H1 (cell line): ENCODE data around the gene TDRD3. TPM values are rescaled to one million over a fixed set of nuclear protein-coding genes. Genes with fewer than 3 reads are reported as not detected.

Experiments used
- ASH2L ChIP-seq: fragments of 200-600, 300-600 bp; sonication (generic); IDR thresholded peaks from one replicate; pipeline ENCODE4 v1.7.1; 2017; ENCODE audit warnings: low read length
- BACH1 ChIP-seq: IDR thresholded peaks from 2 replicates; pipeline ENCODE4 v1.6.1; 2012; ENCODE audit warnings: low read length, improper control_type of control experiment
- BRCA1 ChIP-seq: IDR thresholded peaks from 2 replicates; pipeline ENCODE4 v1.6.1; 2012; ENCODE audit warnings: low read depth, low read length, improper control_type of control experiment
- CEBPB ChIP-seq: IDR thresholded peaks from 2 replicates; pipeline ENCODE4 v1.6.1; 2012; ENCODE audit warnings: low read depth, low read length
- EP300 ChIP-seq, 2 experiments: IDR thresholded peaks; 1 replicate in 1 of 2; 2 replicates in 1 of 2; pipeline ENCODE4 v1.6.1; 2011 to 2012; ENCODE audit warnings: low read depth in 2 of 2, low read length in 2 of 2, mild to moderate bottlenecking in 2 of 2, borderline replicate concordance in 1 of 2, inconsistent platforms in 1 of 2, moderate library complexity in 1 of 2
- HDAC6 ChIP-seq: IDR thresholded peaks from one replicate; pipeline ENCODE4 v1.7.1; 2012; ENCODE audit warnings: low read depth, mild to moderate bottlenecking, inconsistent platforms, low read length, moderate library complexity
- JUN ChIP-seq: IDR thresholded peaks from 2 replicates; pipeline ENCODE4 v1.6.1; 2011; ENCODE audit warnings: low read depth, mild to moderate bottlenecking, improper control_type of control experiment, low read length
- KDM5A ChIP-seq: fragments of 200-600 bp; IDR thresholded peaks from 2 replicates; pipeline ENCODE4 v1.7.1; 2012; ENCODE audit warnings: mild to moderate bottlenecking, low read length, inconsistent platforms, mixed read lengths
- NRF1 ChIP-seq: IDR thresholded peaks from 2 replicates; pipeline ENCODE4 v1.6.1; 2011; ENCODE audit warnings: mild to moderate bottlenecking, low read depth, low read length, improper control_type of control experiment
- POLR2A ChIP-seq, 2 experiments: IDR thresholded peaks; 1 replicate in 1 of 2; 2 replicates in 1 of 2; pipeline ENCODE4 v1.6.1; 2011; ENCODE audit warnings: low read depth in 2 of 2, low read length in 2 of 2, mild to moderate bottlenecking in 2 of 2; ENCODE audit errors: control extremely low read depth in 1 of 2
- POLR2AphosphoS5 ChIP-seq: IDR thresholded peaks from 2 replicates; pipeline ENCODE4 v1.6.1; 2011; ENCODE audit warnings: low read depth, low read length
- POU5F1 ChIP-seq: IDR thresholded peaks from 2 replicates; pipeline ENCODE4 v1.6.1; 2011; ENCODE audit warnings: low read depth, mild to moderate bottlenecking, low read length, moderate library complexity
- RNF2 ChIP-seq: fragments of 200-900, 300-1000 bp; sonication (generic); IDR thresholded peaks from 2 replicates; pipeline ENCODE4 v1.7.1; 2016; ENCODE audit warnings: borderline replicate concordance, low read depth, mild to moderate bottlenecking, antibody characterized with exemption, low read length; ENCODE audit not compliant: poor library complexity, severe bottlenecking; ENCODE audit errors: missing control alignments
- SP1 ChIP-seq: IDR thresholded peaks from 2 replicates; pipeline ENCODE4 v1.6.1; 2011; ENCODE audit warnings: low read depth, low read length
- SP4 ChIP-seq: IDR thresholded peaks from 2 replicates; pipeline ENCODE4 v1.6.1; 2012; ENCODE audit warnings: low read length, inconsistent platforms
- TAF1 ChIP-seq: IDR thresholded peaks from 2 replicates; pipeline ENCODE4 v1.6.1; 2011; ENCODE audit warnings: mild to moderate bottlenecking, low read depth, low read length
- TAF7 ChIP-seq: optimal IDR thresholded peaks from 2 replicates; pipeline ENCODE3; 2011; ENCODE audit warnings: low read depth, mild to moderate bottlenecking, inconsistent platforms, low read length, moderate library complexity, borderline replicate concordance
- polyA plus RNA-seq, 7 experiments: library from polyadenylated mRNA; depleted of rRNA in 3 of 7; stranded (reverse) in 5 of 7; unstranded in 2 of 7; fragments of >200 nt in 5 of 7; fragments of 200-250 nt in 2 of 7; gene quantifications; 1 replicate in 5 of 7; 2 replicates in 1 of 7; 4 replicates in 1 of 7; pipeline versions ENCODE4 v1.2.1 to v1.2.3, GENCODE V29; 2011 to 2013; ENCODE audit warnings: missing spikeins in 2 of 7, mixed read lengths in 2 of 7
- total RNA-seq: library from RNA; stranded (reverse); fragmentation: NEBNext Ultra II Directional; extraction: Animal tissue kit (Norgen Biotek cat#: 25700); gene quantifications from 2 replicates; pipeline ENCODE4 v1.2.1, GENCODE V29; 2021
- TF ChIP-seq, protein P1 (sequence below), 3 experiments: IDR thresholded peaks; 1 replicate in 2 of 3; 2 replicates in 1 of 3; pipeline versions ENCODE4 v1.5.1 to v1.6.1; 2011; ENCODE audit warnings: low read length in 3 of 3, mild to moderate bottlenecking in 3 of 3, inconsistent platforms in 2 of 3, low read depth in 1 of 3, moderate library complexity in 1 of 3; ENCODE audit not compliant: insufficient read depth in 1 of 3; ENCODE audit errors: control extremely low read depth in 1 of 3
- TF ChIP-seq, protein P2 (sequence below): IDR thresholded peaks from 2 replicates; pipeline ENCODE4 v1.6.1; 2011; ENCODE audit warnings: low read length, improper control_type of control experiment
- TF ChIP-seq, protein P3 (sequence below): IDR thresholded peaks from 2 replicates; pipeline ENCODE4 v1.6.1; 2011; ENCODE audit warnings: low read depth, mild to moderate bottlenecking, low read length; ENCODE audit not compliant: insufficient read depth

The TDRD3 gene
- total and polyA plus RNA-seq, 2 of the 8 experiments (the other 6 are each of a cell fraction or from before 2014, with no cell fraction given): 2.5 to 14.7 TPM

DNA sequence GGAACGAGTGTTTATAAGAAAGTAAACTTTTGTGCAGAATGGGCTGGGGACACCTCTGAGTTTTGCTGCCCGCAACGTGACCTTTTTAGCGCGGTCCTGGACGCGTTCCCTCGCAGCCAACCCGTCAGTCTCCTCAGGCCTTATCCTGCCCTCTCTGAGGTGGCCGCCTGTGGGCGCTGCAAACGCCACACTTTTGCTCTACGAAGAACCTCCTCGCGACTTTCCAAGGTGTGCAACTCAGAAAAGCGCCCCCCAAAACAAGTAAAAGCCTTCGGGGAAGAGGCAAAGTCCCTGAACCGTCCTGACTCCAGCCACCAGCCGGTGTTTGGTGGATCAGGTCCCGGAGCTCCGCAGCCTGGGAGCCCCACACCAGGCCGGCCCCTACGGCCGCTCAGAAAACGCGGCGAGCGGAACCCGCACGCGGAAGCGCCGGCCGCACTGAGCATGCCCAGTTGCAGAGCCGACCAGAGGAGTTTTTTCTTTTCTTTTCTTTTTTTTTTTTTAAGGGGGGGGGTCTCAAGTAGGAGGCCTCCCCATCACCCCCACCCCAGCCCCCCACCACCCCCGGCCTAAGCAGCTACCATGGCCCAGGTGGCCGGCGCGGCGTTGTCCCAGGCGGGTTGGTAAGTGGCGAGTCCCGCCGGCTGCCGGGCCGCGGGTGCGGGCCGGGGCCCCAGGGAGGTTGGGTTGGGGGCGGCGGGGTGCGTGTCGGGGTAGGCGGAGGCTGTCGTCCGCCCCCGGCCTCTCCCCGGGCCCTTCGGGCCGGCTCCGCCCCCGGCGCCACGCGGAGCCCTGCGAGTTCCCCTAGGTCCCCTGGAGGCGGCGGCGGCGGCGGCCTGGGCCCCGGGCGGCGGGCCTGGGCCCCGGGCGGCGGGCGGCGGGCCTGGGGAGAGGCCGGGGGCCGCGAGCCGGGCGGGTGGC, at the start of gene TDRD3 (continued):
- TF ChIP-seq RNF2 (no peak), POLR2AphosphoS5 (peak; percentile 58; the same call in 1 of the 2 replicates), CEBPB (no peak), ASH2L (no peak), POLR2A (IDR thresholded peaks at IDR 0.05; ENCODE audit: control extremely low read depth in 1 of 2, low read depth in 2 of 2, low read length in 2 of 2) (peak; percentile 67 to 76), KDM5A (no peak), POU5F1 (no peak), HDAC6 (no peak), BACH1 (no peak), EP300 (IDR thresholded peaks at IDR 0.05; ENCODE audit: borderline replicate concordance in 1 of 2, low read depth in 2 of 2, low read length in 2 of 2) (no peak), JUN (no peak), BRCA1 (no peak), TAF7 (peak; percentile 74), SP1 (0 out of 2 replicates have a peak, but pooled peaks have one; percentile 25), NRF1 (peak; percentile 23; the same call in 1 of the 2 replicates), TAF1 (peak; percentile 59), SP4 (0 out of 2 replicates have a peak, but pooled peaks have one; percentile 7)
- TF ChIP-seq, protein P1, sequence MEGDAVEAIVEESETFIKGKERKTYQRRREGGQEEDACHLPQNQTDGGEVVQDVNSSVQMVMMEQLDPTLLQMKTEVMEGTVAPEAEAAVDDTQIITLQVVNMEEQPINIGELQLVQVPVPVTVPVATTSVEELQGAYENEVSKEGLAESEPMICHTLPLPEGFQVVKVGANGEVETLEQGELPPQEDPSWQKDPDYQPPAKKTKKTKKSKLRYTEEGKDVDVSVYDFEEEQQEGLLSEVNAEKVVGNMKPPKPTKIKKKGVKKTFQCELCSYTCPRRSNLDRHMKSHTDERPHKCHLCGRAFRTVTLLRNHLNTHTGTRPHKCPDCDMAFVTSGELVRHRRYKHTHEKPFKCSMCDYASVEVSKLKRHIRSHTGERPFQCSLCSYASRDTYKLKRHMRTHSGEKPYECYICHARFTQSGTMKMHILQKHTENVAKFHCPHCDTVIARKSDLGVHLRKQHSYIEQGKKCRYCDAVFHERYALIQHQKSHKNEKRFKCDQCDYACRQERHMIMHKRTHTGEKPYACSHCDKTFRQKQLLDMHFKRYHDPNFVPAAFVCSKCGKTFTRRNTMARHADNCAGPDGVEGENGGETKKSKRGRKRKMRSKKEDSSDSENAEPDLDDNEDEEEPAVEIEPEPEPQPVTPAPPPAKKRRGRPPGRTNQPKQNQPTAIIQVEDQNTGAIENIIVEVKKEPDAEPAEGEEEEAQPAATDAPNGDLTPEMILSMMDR (IDR thresholded peaks at IDR 0.05; ENCODE audit: control extremely low read depth in 1 of 3, insufficient read depth in 1 of 3, low read depth in 1 of 3, low read length in 3 of 3): peak; percentile 65 to 83 (median 82)
- TF ChIP-seq, protein P2, sequence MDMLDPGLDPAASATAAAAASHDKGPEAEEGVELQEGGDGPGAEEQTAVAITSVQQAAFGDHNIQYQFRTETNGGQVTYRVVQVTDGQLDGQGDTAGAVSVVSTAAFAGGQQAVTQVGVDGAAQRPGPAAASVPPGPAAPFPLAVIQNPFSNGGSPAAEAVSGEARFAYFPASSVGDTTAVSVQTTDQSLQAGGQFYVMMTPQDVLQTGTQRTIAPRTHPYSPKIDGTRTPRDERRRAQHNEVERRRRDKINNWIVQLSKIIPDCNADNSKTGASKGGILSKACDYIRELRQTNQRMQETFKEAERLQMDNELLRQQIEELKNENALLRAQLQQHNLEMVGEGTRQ: no peak
- TF ChIP-seq, protein P3, sequence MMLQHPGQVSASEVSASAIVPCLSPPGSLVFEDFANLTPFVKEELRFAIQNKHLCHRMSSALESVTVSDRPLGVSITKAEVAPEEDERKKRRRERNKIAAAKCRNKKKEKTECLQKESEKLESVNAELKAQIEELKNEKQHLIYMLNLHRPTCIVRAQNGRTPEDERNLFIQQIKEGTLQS: no peak
